Activated naive CD8-positive, alpha-beta T cell treated with anti-CD3 and anti-CD28 coated beads, Interleukin-2, amount 50 U/mL, for 24 hours (primary cell): ENCODE data around the gene MRPL55.

Experiments
- ATAC-seq: fragments of 150-1000 bp; cut with Tn5 transposase; one replicate; pipeline ENCODE4 v1.10.0; 2021
- DNase-seq: peaks from one replicate; pipeline ENCODE4 v3.0.0; 2021
- H3K27ac Mint-ChIP-seq: one replicate; pipeline ENCODE4 v1.8.0; 2021; ENCODE audit warnings: mild to moderate bottlenecking, mixed read lengths
- H3K27me3 Mint-ChIP-seq: one replicate; pipeline ENCODE4 v1.8.0; 2021; ENCODE audit warnings: mixed read lengths
- H3K36me3 Mint-ChIP-seq: one replicate; pipeline ENCODE4 v1.8.0; 2021; ENCODE audit warnings: low read depth, mixed read lengths
- H3K4me1 Mint-ChIP-seq: one replicate; pipeline ENCODE4 v1.8.0; 2021; ENCODE audit warnings: mixed read lengths
- H3K4me3 Mint-ChIP-seq: one replicate; pipeline ENCODE4 v1.8.0; 2021; ENCODE audit warnings: mild to moderate bottlenecking, moderate library complexity, mixed read lengths
- H3K9me3 Mint-ChIP-seq: one replicate; pipeline ENCODE4 v1.8.0; 2021; ENCODE audit warnings: mixed read lengths

The MRPL55 gene

GRCh38 chr1:228109073-228109961, at the start of gene MRPL55:
MRPL55 (minus strand) TSS chr1:228109299; CDS start chr1:228108260, 1,039 bp downstream.
- ATAC-seq (peak; percentile 91), DNase-seq (peak; percentile 99)
- Mint-ChIP-seq H3K4me3 (peak within 1 kb of the TSS; percentile 87), H3K9me3 (no peaks in the 10 kb centered on the region), H3K36me3 (peaks cover 4% of the 10 kb centered on the region), H3K4me1 (peaks cover 25% of the 10 kb centered on the region), H3K27ac (peak within 1 kb of the TSS; percentile 92), H3K27me3 (no peaks in the 10 kb centered on the region)

- ATAC-seq, result no peak
- Mint-ChIP-seq H3K36me3 (no peaks in the 10 kb centered on the region), H3K27ac (no peak overlapping the region), H3K4me3 (no peak overlapping the region), H3K9me3 (no peaks in the 10 kb centered on the region), H3K4me1 (peaks cover 28% of the 10 kb centered on the region), H3K27me3 (no peaks in the 10 kb centered on the region)
- no peak for DNase-seq
Measured at GRCh38 chr1:228158151-228159007, 49.3 kb upstream of the MRPL55 start.

GRCh38 chr1:228157729-228158126, 48.6 kb upstream of the MRPL55 start:
- no peak overlapping the region for H3K4me3 Mint-ChIP-seq
- ATAC-seq, result no peak
- no peak for DNase-seq
- no peak overlapping the region for H3K27ac Mint-ChIP-seq
- peaks cover 28% of the 10 kb centered on the region for H3K4me1 Mint-ChIP-seq
- H3K27me3 Mint-ChIP-seq, result no peaks in the 10 kb centered on the region
- H3K9me3 Mint-ChIP-seq, result no peaks in the 10 kb centered on the region
- no peaks in the 10 kb centered on the region for H3K36me3 Mint-ChIP-seq

GRCh38 chr1:228156941-228157728, 48.0 kb upstream of the MRPL55 start:
- peaks cover 25% of the 10 kb centered on the region for H3K4me1 Mint-ChIP-seq
- H3K27me3 Mint-ChIP-seq, result no peaks in the 10 kb centered on the region
- no peak overlapping the region for H3K27ac Mint-ChIP-seq
- H3K9me3 Mint-ChIP-seq, result no peaks in the 10 kb centered on the region
- peak; percentile 48 for ATAC-seq
- no peaks in the 10 kb centered on the region for H3K36me3 Mint-ChIP-seq
- DNase-seq, result no peak
- H3K4me3 Mint-ChIP-seq, result no peak overlapping the region

GRCh38 chr1:228156515-228156881, 47.4 kb upstream of the MRPL55 start:
- Mint-ChIP-seq H3K4me3 (no peak overlapping the region), H3K27ac (no peak overlapping the region)

GRCh38 chr1:228155596-228156514, 46.8 kb upstream of the MRPL55 start:
- Mint-ChIP-seq H3K4me1 (peaks cover 20% of the 10 kb centered on the region), H3K36me3 (no peaks in the 10 kb centered on the region), H3K27me3 (no peaks in the 10 kb centered on the region), H3K27ac (no peak overlapping the region), H3K9me3 (no peaks in the 10 kb centered on the region), H3K4me3 (no peak overlapping the region)
- DNase-seq (no peak), ATAC-seq (no peak)

More at GRCh38 chr1:228156515-228156881, 47.4 kb upstream of the MRPL55 start:
- ATAC-seq, result no peak
- H3K9me3 Mint-ChIP-seq, result no peaks in the 10 kb centered on the region
- DNase-seq, result no peak
- H3K4me1 Mint-ChIP-seq, result peaks cover 20% of the 10 kb centered on the region
- no peaks in the 10 kb centered on the region for H3K36me3 Mint-ChIP-seq
- no peaks in the 10 kb centered on the region for H3K27me3 Mint-ChIP-seq

- Mint-ChIP-seq H3K27ac (peak overlapping the region; percentile 74), H3K36me3 (no peaks in the 10 kb centered on the region), H3K9me3 (no peaks in the 10 kb centered on the region), H3K4me1 (peaks cover 20% of the 10 kb centered on the region), H3K27me3 (no peaks in the 10 kb centered on the region), H3K4me3 (no peak overlapping the region)
- ATAC-seq (peak; percentile 79), DNase-seq (peak; percentile 44)
Measured at GRCh38 chr1:228154670-228155571, 45.8 kb upstream of the MRPL55 start.

GRCh38 chr1:228154021-228154669, 45.0 kb upstream of the MRPL55 start:
- ATAC-seq, result no peak
- Mint-ChIP-seq H3K9me3 (no peaks in the 10 kb centered on the region), H3K36me3 (no peaks in the 10 kb centered on the region), H3K27me3 (no peaks in the 10 kb centered on the region), H3K4me1 (peaks cover 20% of the 10 kb centered on the region), H3K4me3 (no peak overlapping the region), H3K27ac (no peak overlapping the region)
- no peak for DNase-seq

GRCh38 chr1:228152918-228153258, 43.8 kb upstream of the MRPL55 start:
- Mint-ChIP-seq H3K9me3 (no peaks in the 10 kb centered on the region), H3K27me3 (no peaks in the 10 kb centered on the region), H3K36me3 (no peaks in the 10 kb centered on the region), H3K4me1 (peaks cover 20% of the 10 kb centered on the region), H3K27ac (no peak overlapping the region), H3K4me3 (no peak overlapping the region)
- ATAC-seq (no peak), DNase-seq (no peak)

GRCh38 chr1:228152097-228152917, 43.2 kb upstream of the MRPL55 start:
- no peak overlapping the region for H3K27ac Mint-ChIP-seq

GRCh38 chr1:228151180-228151925, 42.3 kb upstream of the MRPL55 start:
- Mint-ChIP-seq H3K27ac (no peak overlapping the region), H3K4me1 (peaks cover 14% of the 10 kb centered on the region), H3K27me3 (no peaks in the 10 kb centered on the region), H3K36me3 (no peaks in the 10 kb centered on the region), H3K9me3 (no peaks in the 10 kb centered on the region), H3K4me3 (no peak overlapping the region)
- DNase-seq, result no peak
- peak; percentile 12 for ATAC-seq

More at GRCh38 chr1:228152097-228152917, 43.2 kb upstream of the MRPL55 start:
- H3K4me3 Mint-ChIP-seq, result no peak overlapping the region
- peaks cover 18% of the 10 kb centered on the region for H3K4me1 Mint-ChIP-seq
- ATAC-seq, result no peak
- DNase-seq, result no peak
- H3K27me3 Mint-ChIP-seq, result no peaks in the 10 kb centered on the region
- no peaks in the 10 kb centered on the region for H3K36me3 Mint-ChIP-seq
- no peaks in the 10 kb centered on the region for H3K9me3 Mint-ChIP-seq
